ENCODE measurements around the gene ASAP3. TPM values are rescaled to one million over a fixed set of nuclear protein-coding genes. Genes with fewer than 3 reads are reported as not detected.

The ASAP3 gene
- total and polyA plus RNA-seq, 9 of the 15 experiments (the other 6 are each of a cell fraction or from before 2014, with no cell fraction given), result 1.7 to 31.2 (median 17.4) TPM

GRCh38 chr1:23475641-23476040 is 8.3 kb downstream of the ASAP3 start (continued):
- TF ChIP-seq, protein P1, sequence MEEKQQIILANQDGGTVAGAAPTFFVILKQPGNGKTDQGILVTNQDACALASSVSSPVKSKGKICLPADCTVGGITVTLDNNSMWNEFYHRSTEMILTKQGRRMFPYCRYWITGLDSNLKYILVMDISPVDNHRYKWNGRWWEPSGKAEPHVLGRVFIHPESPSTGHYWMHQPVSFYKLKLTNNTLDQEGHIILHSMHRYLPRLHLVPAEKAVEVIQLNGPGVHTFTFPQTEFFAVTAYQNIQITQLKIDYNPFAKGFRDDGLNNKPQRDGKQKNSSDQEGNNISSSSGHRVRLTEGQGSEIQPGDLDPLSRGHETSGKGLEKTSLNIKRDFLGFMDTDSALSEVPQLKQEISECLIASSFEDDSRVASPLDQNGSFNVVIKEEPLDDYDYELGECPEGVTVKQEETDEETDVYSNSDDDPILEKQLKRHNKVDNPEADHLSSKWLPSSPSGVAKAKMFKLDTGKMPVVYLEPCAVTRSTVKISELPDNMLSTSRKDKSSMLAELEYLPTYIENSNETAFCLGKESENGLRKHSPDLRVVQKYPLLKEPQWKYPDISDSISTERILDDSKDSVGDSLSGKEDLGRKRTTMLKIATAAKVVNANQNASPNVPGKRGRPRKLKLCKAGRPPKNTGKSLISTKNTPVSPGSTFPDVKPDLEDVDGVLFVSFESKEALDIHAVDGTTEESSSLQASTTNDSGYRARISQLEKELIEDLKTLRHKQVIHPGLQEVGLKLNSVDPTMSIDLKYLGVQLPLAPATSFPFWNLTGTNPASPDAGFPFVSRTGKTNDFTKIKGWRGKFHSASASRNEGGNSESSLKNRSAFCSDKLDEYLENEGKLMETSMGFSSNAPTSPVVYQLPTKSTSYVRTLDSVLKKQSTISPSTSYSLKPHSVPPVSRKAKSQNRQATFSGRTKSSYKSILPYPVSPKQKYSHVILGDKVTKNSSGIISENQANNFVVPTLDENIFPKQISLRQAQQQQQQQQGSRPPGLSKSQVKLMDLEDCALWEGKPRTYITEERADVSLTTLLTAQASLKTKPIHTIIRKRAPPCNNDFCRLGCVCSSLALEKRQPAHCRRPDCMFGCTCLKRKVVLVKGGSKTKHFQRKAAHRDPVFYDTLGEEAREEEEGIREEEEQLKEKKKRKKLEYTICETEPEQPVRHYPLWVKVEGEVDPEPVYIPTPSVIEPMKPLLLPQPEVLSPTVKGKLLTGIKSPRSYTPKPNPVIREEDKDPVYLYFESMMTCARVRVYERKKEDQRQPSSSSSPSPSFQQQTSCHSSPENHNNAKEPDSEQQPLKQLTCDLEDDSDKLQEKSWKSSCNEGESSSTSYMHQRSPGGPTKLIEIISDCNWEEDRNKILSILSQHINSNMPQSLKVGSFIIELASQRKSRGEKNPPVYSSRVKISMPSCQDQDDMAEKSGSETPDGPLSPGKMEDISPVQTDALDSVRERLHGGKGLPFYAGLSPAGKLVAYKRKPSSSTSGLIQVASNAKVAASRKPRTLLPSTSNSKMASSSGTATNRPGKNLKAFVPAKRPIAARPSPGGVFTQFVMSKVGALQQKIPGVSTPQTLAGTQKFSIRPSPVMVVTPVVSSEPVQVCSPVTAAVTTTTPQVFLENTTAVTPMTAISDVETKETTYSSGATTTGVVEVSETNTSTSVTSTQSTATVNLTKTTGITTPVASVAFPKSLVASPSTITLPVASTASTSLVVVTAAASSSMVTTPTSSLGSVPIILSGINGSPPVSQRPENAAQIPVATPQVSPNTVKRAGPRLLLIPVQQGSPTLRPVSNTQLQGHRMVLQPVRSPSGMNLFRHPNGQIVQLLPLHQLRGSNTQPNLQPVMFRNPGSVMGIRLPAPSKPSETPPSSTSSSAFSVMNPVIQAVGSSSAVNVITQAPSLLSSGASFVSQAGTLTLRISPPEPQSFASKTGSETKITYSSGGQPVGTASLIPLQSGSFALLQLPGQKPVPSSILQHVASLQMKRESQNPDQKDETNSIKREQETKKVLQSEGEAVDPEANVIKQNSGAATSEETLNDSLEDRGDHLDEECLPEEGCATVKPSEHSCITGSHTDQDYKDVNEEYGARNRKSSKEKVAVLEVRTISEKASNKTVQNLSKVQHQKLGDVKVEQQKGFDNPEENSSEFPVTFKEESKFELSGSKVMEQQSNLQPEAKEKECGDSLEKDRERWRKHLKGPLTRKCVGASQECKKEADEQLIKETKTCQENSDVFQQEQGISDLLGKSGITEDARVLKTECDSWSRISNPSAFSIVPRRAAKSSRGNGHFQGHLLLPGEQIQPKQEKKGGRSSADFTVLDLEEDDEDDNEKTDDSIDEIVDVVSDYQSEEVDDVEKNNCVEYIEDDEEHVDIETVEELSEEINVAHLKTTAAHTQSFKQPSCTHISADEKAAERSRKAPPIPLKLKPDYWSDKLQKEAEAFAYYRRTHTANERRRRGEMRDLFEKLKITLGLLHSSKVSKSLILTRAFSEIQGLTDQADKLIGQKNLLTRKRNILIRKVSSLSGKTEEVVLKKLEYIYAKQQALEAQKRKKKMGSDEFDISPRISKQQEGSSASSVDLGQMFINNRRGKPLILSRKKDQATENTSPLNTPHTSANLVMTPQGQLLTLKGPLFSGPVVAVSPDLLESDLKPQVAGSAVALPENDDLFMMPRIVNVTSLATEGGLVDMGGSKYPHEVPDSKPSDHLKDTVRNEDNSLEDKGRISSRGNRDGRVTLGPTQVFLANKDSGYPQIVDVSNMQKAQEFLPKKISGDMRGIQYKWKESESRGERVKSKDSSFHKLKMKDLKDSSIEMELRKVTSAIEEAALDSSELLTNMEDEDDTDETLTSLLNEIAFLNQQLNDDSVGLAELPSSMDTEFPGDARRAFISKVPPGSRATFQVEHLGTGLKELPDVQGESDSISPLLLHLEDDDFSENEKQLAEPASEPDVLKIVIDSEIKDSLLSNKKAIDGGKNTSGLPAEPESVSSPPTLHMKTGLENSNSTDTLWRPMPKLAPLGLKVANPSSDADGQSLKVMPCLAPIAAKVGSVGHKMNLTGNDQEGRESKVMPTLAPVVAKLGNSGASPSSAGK (IDR thresholded peaks at IDR 0.05), result no peak
